CD4-positive, alpha-beta T cell treated with Interleukin-6 at 100 ng/mL for 8 hours (primary cell): ENCODE data around the gene HSDL2.
"Not testable (repeated sequence)": the region's sequence is repeated elsewhere in the genome, so short reads cannot be mapped to it uniquely, and the experiment has no call there.

Experiments
- DNase-seq: peaks from one replicate; pipeline ENCODE4 v3.0.0-alpha.2; 2020; ENCODE audit warnings: mixed read lengths, low spot score

The HSDL2 gene

GRCh38 chr9:112380102-112380824 lies at the start of gene HSDL2:
Gene HSDL2, plus strand, starts transcription at chr9:112380108. Its CDS starts 56 bp downstream, at chr9:112380164.
- DNase-seq = peak; percentile 3

- no peak for DNase-seq
Observed at GRCh38 chr9:112331674-112331952, 48.3 kb upstream of the HSDL2 start.

GRCh38 chr9:112332214-112332613 lies 47.7 kb upstream of the HSDL2 start:
- no peak for DNase-seq

- no peak for DNase-seq
Observed at GRCh38 chr9:112332674-112332976, 47.3 kb upstream of the HSDL2 start.

GRCh38 chr9:112332977-112333638 lies 46.8 kb upstream of the HSDL2 start, which contains the start of gene PTBP3:
Gene PTBP3, minus strand, starts transcription at chr9:112333619. Its CDS starts 35,754 bp downstream, at chr9:112297865.
- DNase-seq = peak; percentile 75

GRCh38 chr9:112333639-112334431 lies 46.1 kb upstream of the HSDL2 start:
- DNase-seq = peak; percentile 93

GRCh38 chr9:112334432-112334841 lies 45.5 kb upstream of the HSDL2 start:
- DNase-seq = peak; percentile 52

- DNase-seq = no peak
Observed at GRCh38 chr9:112337547-112337946, 42.4 kb upstream of the HSDL2 start.

GRCh38 chr9:112338561-112338960 lies 41.3 kb upstream of the HSDL2 start:
- no peak for DNase-seq

GRCh38 chr9:112339886-112340285 lies 40.0 kb upstream of the HSDL2 start:
- DNase-seq = no peak

GRCh38 chr9:112341730-112342129 lies 38.2 kb upstream of the HSDL2 start:
- DNase-seq = no peak

GRCh38 chr9:112348257-112349007 lies 31.5 kb upstream of the HSDL2 start:
- peak; percentile 78 for DNase-seq

GRCh38 chr9:112349008-112349333 lies 30.9 kb upstream of the HSDL2 start:
- DNase-seq = no peak

GRCh38 chr9:112351184-112351583 lies 28.7 kb upstream of the HSDL2 start:
- no peak for DNase-seq

- DNase-seq = no peak
Observed at GRCh38 chr9:112352209-112352608, 27.7 kb upstream of the HSDL2 start.

GRCh38 chr9:112354081-112354743 lies 25.7 kb upstream of the HSDL2 start:
- no peak for DNase-seq

GRCh38 chr9:112355427-112355897 lies 24.4 kb upstream of the HSDL2 start:
- DNase-seq = no peak

GRCh38 chr9:112360047-112360804 lies 19.7 kb upstream of the HSDL2 start:
- DNase-seq = no peak

GRCh38 chr9:112361601-112362000 lies 18.3 kb upstream of the HSDL2 start:
- peak; percentile 50 for DNase-seq

GRCh38 chr9:112364761-112365160 lies 15.1 kb upstream of the HSDL2 start:
- DNase-seq = no peak

- not testable (repeated sequence) for DNase-seq
Observed at GRCh38 chr9:112365257-112365656, 14.7 kb upstream of the HSDL2 start.
